Lower leg skin (tissue), 3 donors: ENCODE data around the gene HS3ST3A1.

Experiments used
- CTCF ChIP-seq, 3 donors: fragments of 450-650 bp; IDR thresholded peaks; one replicate each; pipeline ENCODE4 v1.5.1; 2016; ENCODE audit warnings: antibody characterized with exemption in 3 of 3, mild to moderate bottlenecking in 3 of 3, moderate library complexity in 2 of 3
- POLR2A ChIP-seq, 2 donors: fragments of 450-650 bp; IDR thresholded peaks; one replicate each; pipeline ENCODE4 v1.6.1; 2016 to 2017; ENCODE audit warnings: antibody characterized with exemption in 2 of 2, mild to moderate bottlenecking in 1 of 2, moderate library complexity in 1 of 2

GRCh38 chr17:13601776-13602551 is at the start of gene HS3ST3A1:
- TF ChIP-seq CTCF (IDR thresholded peaks at IDR 0.05) (no peak), POLR2A (IDR thresholded peaks at IDR 0.05) (no peak)
